ENCODE measurements around the gene TET1. TPM values are rescaled to one million over a fixed set of nuclear protein-coding genes. Genes with fewer than 3 reads are reported as not detected.

Gene TET1
- total and polyA plus RNA-seq, 2 of the 13 experiments (the other 11 are each of a cell fraction or from before 2014, with no cell fraction given): 6.9 to 7.3 TPM

DNA sequence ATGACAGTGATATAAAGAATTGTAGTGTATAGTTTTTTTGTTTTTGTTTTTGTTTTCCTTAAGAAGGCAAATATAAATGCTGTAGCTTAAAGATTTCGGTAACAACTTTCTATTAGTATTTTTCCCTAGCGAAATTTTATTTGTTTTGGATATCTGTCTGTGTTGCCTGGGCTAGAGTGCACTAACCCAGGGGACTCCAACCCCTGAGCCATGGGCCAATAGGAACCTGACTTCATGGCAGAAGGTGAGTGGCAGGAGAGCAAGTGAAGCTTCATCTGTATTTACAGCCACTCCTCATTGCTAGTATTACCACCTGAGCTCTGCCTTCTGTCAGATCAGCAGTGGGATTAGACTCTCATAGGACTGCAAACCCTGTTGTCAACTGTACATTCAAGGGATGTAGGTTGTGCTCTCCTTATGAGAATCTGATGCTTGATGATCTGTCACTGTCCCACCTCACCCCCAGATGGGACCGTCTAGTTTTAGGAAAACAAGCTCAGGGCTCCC, 95.5 kb downstream of the TET1 start:
- CTCF ChIA-PET (ENCODE audit: low intra/inter-chr PET ratio, low total read pairs): no interaction called here
- Histone ChIP-seq H3K9me3 (ENCODE audit: low read length) (no peaks in the 10 kb centered on the region), H3K79me2 (ENCODE audit: insufficient read depth, low read length) (no peaks in the 10 kb centered on the region), H3K36me3 (replicated peaks in 1 of 2; ENCODE audit: control insufficient read depth in 1 of 2, insufficient read depth in 2 of 2, low read length in 2 of 2) (peaks cover 2 to 24% of the 10 kb centered on the region in 2 experiments), H3K4me3 (replicated peaks in 1 of 3; ENCODE audit: insufficient read depth in 1 of 3, low read depth in 2 of 3, low read length in 3 of 3) (no peak overlapping the region), H3K27me3 (ENCODE audit: control insufficient read depth in 1 of 2, insufficient read depth in 2 of 2, low read length in 2 of 2) (no peaks in the 10 kb centered on the region), H3K4me2 (ENCODE audit: low read depth, low read length) (no peak overlapping the region), H3K9ac (ENCODE audit: insufficient read depth, low read depth, low read length) (no peak overlapping the region), H3K4me1 (ENCODE audit: insufficient read depth, low read length) (no peaks in the 10 kb centered on the region), H4K20me1 (ENCODE audit: insufficient read depth, low read length) (no peaks in the 10 kb centered on the region), H2AFZ (ENCODE audit: low read length) (no peak overlapping the region), H3K27ac (ENCODE audit: extremely low read length, insufficient read depth, low read length) (no peak overlapping the region)
- intact Hi-C loops (cut with micrococcal nuclease; ENCODE audit: unreplicated experiment) (no loop called here), in situ Hi-C loops (cut with HindIII; ENCODE audit: extremely low pct_ligation_motif_present, low pct_unique_long_range_greater_than_20kb) (no loop called here)
- POLR2A ChIA-PET: no interaction called here
- WGBS (ENCODE audit: low lambda C conversion rate): 91% methylated on average over 3 of the region's 3 CpGs
- ATAC-seq: no peak
- BruUV-seq (replicated peaks): no TSS peak
- TF ChIP-seq ZNF20 (CRISPR knock-in tag; IDR thresholded peaks at IDR 0.05): no peak
- TF ChIP-seq MZF1 (CRISPR knock-in tag; IDR thresholded peaks at IDR 0.05; ENCODE audit: borderline replicate concordance): no peak
- no peak for FAIRE-seq
- DNase-seq (ENCODE audit: low spot score): no peak

DNA sequence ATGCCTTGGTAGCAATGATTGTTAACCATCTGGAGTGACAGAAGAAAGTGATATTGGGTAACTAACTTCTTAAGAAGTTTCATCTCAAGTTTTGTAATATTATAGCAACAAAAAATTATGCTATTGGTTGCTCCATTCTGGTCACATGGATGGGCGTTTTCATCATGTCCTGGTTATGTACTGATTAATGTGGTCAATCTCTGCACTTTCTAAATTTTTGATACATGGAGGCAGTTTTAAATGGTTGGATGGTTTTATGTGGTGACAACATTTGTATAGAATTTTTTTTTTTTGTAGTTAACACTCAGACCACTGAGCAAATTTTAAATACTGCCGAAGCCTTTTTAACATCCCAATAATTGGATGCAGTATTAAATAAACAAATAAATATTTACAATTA, 105.7 kb downstream of the TET1 start:
- FAIRE-seq (no peak), DNase-seq (ENCODE audit: low spot score) (no peak), ATAC-seq (no peak)
- CTCF ChIA-PET (ENCODE audit: low intra/inter-chr PET ratio, low total read pairs): no interaction called here
- no peaks in the 10 kb centered on the region for H3K27me3 ChIP-seq (ENCODE audit: control insufficient read depth in 1 of 2, insufficient read depth in 2 of 2, low read length in 2 of 2)
- 93% methylated on average over 2 of the region's 2 CpGs for WGBS (ENCODE audit: low lambda C conversion rate)
- in situ Hi-C loops (cut with HindIII; ENCODE audit: extremely low pct_ligation_motif_present, low pct_unique_long_range_greater_than_20kb): no loop called here
- TF ChIP-seq FOXA1 (IDR thresholded peaks at IDR 0.05) (no peak), FOXA1 (CRISPR knock-in tag; IDR thresholded peaks at IDR 0.05) (no peak), HOXD1 (CRISPR knock-in tag; IDR thresholded peaks at IDR 0.05) (no peak), NFKBIZ (CRISPR knock-in tag; IDR thresholded peaks at IDR 0.05) (no peak), HDAC2 (CRISPR knock-in tag; IDR thresholded peaks at IDR 0.05) (no peak), SP4 (CRISPR knock-in tag; IDR thresholded peaks at IDR 0.05) (no peak)
- no peaks in the 10 kb centered on the region for H3K4me1 ChIP-seq (ENCODE audit: insufficient read depth, low read length)
- no TSS peak for BruUV-seq (replicated peaks)
- no peaks in the 10 kb centered on the region for H4K20me1 ChIP-seq (ENCODE audit: insufficient read depth, low read length)
- H3K27ac ChIP-seq (ENCODE audit: extremely low read length, insufficient read depth, low read length): no peak overlapping the region
- POLR2A ChIA-PET: no interaction called here
- no peak overlapping the region for H3K4me3 ChIP-seq (replicated peaks in 1 of 3; ENCODE audit: insufficient read depth in 1 of 3, low read depth in 2 of 3, low read length in 3 of 3)
- no peak overlapping the region for H3K9ac ChIP-seq (ENCODE audit: insufficient read depth, low read depth, low read length)
- no peak overlapping the region for H3K4me2 ChIP-seq (ENCODE audit: low read depth, low read length)
- intact Hi-C loops (cut with micrococcal nuclease; ENCODE audit: unreplicated experiment): no loop called here
- H2AFZ ChIP-seq (ENCODE audit: low read length): no peak overlapping the region
- no peaks in the 10 kb centered on the region for H3K9me3 ChIP-seq (ENCODE audit: low read length)
- H3K36me3 ChIP-seq (replicated peaks in 1 of 2; ENCODE audit: control insufficient read depth in 1 of 2, insufficient read depth in 2 of 2, low read length in 2 of 2): peaks cover 5 to 41% of the 10 kb centered on the region in 2 experiments
- no peaks in the 10 kb centered on the region for H3K79me2 ChIP-seq (ENCODE audit: insufficient read depth, low read length)

Measured in HepG2 (cell line).